ENCODE measurements around the gene SAMD5.

GRCh38 chr6:147506704-147507114, 1.8 kb upstream of the SAMD5 start:
- TF ChIP-seq CTCF (IDR thresholded peaks at IDR 0.05) (peak; percentile 92), EZH2phosphoT487 (IDR thresholded peaks at IDR 0.05) (peak; percentile 9)

All from neural progenitor cell (in vitro differentiated cells).